ENCODE results near the gene LCE1C.

The LCE1C gene, protein sequence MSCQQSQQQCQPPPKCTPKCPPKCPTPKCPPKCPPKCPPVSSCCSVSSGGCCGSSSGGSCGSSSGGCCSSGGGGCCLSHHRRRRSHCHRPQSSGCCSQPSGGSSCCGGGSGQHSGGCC

DNA sequence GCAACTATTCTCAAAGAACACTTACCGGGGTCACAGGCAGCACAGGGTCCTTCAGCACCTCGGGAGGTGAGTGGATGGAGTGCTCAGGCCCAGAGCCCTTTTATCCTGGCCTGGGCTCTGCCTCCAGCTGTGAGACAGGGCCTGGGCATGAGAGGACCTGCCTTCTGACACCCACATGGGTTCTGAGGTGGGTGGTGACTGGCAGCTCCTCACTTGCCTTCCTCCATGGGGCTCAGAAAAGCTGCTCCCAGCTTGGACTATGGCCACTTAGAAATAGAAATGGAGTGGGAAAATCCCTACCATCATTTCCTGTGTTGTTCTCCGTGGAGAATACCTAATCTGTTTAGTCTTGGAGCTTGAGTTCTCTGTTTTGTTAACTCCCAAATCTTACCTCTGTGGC lies at the start of gene LCE1C:
Gene LCE1C (minus strand): TSS at position 76 of the 400 bp plus-strand sequence. CDS start 1,173 bp downstream, outside the sequence.
- no peak for TF ChIP-seq CTCF (conservative IDR thresholded peaks at IDR 0.05; ENCODE audit: low read depth, low read length)
- no peak within 1 kb of the TSS for H3K4me3 ChIP-seq (ENCODE audit: low read depth, low read length)
- DNase-seq (ENCODE audit: low read depth): no peak

DNA sequence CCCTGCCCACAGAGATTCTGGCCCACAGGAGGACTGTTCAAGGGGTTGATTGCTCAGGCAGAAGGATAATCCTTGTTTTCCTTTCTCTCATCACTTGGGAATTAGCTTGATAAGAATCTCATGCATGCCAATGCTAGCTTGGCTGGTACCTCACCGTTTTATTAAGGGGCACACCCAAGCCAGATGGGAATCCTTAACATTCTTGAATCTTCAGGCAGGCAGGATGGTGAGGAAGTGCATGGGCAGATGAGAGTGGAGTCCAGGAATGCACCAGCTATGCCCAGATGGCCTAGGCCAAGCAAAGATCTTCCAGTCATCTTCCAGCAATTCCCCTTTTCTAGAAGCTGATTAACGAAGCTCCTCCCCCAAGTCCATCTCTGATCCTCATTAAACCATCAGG lies 49.2 kb upstream of the LCE1C start:
- TF ChIP-seq CTCF (conservative IDR thresholded peaks at IDR 0.05; ENCODE audit: low read depth, low read length): no peak
- DNase-seq (ENCODE audit: low read depth): no peak
- no peak overlapping the region for H3K4me3 ChIP-seq (ENCODE audit: low read depth, low read length)

DNA sequence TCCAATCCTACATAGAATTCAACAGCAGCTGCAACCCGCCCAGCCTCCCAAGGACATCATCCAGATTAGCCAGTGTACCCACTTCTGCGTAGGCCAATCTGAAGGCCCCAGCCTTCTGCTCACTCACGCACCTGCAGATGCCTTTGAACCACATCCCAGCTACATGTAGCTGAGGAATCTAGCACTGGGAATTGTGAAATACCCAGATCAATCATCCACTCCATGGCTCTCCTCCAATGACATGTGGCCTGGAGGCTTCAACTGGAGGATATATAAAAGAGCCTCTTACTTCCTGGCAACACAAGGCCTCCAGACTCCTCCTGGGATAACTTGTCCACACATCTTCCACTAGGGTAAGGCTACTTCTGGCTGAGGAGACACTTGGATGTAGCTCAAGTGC lies 36.1 kb upstream of the LCE1C start, which contains the start of gene LCE6A:
Gene LCE6A (plus strand): TSS at position 301 of the 400 bp plus-strand sequence. CDS start 665 bp downstream, outside the sequence.
- TF ChIP-seq CTCF (conservative IDR thresholded peaks at IDR 0.05; ENCODE audit: low read depth, low read length): no peak
- no peak within 1 kb of the TSS for H3K4me3 ChIP-seq (ENCODE audit: low read depth, low read length)
- no peak for DNase-seq (ENCODE audit: low read depth)

DNA sequence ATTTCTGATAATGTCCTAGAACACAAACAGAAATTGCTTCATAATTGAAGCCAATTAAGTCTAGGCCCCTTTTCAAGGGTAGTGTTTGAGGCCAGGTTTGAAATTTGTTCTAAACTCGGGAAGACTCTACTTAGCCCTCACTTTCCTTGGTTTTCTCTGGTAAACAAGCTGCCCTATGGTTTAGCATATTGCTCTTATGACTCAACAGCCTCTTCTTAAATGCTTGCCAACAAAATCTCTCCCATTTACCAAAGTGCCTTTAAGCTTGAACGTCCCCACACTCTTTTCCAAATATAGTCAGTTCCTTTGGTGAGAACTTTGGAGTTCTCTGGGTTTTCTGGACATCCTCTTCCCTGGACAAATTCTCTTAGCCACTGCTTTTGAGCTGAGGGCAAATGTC lies 30.4 kb upstream of the LCE1C start:
- no peak for TF ChIP-seq CTCF (conservative IDR thresholded peaks at IDR 0.05; ENCODE audit: low read depth, low read length)
- H3K4me3 ChIP-seq (ENCODE audit: low read depth, low read length): no peak overlapping the region
- DNase-seq (ENCODE audit: low read depth): no peak

GRCh38 chr1:152827173-152827572 lies 20.7 kb upstream of the LCE1C start, which contains the start of gene LCE1A:
LCE1A (plus strand) TSS chr1:152827473; CDS start chr1:152827473, 0 bp downstream.
- H3K4me3 ChIP-seq (ENCODE audit: low read depth, low read length): no peak within 1 kb of the TSS
- DNase-seq (ENCODE audit: low read depth): no peak
- TF ChIP-seq CTCF (conservative IDR thresholded peaks at IDR 0.05; ENCODE audit: low read depth, low read length): no peak

GRCh38 chr1:152824964-152825363 lies 18.5 kb upstream of the LCE1C start:
- H3K4me3 ChIP-seq (ENCODE audit: low read depth, low read length): no peak overlapping the region
- DNase-seq (ENCODE audit: low read depth): no peak
- TF ChIP-seq CTCF (conservative IDR thresholded peaks at IDR 0.05; ENCODE audit: low read depth, low read length): no peak

DNA sequence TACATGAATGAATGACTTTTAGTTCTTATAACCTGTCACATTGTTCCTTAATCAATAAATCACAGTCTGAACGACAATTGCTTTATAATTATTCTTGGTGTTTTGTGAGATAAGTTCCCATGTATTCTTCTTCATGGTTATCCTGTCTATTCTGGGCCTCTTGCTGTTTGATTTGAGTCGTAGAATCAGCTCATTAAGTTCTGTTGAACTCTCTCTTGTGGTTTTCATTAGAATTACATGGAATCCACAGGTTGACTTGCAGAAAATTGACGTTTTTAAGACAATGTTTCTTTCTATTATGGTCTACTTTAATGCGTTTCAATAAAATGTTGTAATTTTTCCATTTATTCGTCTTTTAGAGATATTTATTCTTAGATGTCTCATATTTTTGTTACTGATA lies 16.8 kb upstream of the LCE1C start:
- no peak for DNase-seq (ENCODE audit: low read depth)
- no peak overlapping the region for H3K4me3 ChIP-seq (ENCODE audit: low read depth, low read length)
- no peak for TF ChIP-seq CTCF (conservative IDR thresholded peaks at IDR 0.05; ENCODE audit: low read depth, low read length)
